Kidney tubule cell (primary cell): ENCODE measurements around the gene OR10J4.
"Not testable (repeated sequence)": the region's sequence is repeated elsewhere in the genome, so short reads cannot be mapped to it uniquely, and the experiment has no call there.

ENCODE experiments used
- DNase-seq: peaks from one replicate; pipeline ENCODE4 v3.0.0-alpha.2; 2018; ENCODE audit warnings: low spot score

Gene OR10J4

GRCh38 chr1:159431904-159432303, at the start of gene OR10J4:
TSS of gene OR10J4 (plus strand) at chr1:159432204.
- no peak for DNase-seq

GRCh38 chr1:159406821-159407220, 25.2 kb upstream of the OR10J4 start:
- DNase-seq = no peak

GRCh38 chr1:159408862-159409400, 23.1 kb upstream of the OR10J4 start:
- no peak for DNase-seq

DNA sequence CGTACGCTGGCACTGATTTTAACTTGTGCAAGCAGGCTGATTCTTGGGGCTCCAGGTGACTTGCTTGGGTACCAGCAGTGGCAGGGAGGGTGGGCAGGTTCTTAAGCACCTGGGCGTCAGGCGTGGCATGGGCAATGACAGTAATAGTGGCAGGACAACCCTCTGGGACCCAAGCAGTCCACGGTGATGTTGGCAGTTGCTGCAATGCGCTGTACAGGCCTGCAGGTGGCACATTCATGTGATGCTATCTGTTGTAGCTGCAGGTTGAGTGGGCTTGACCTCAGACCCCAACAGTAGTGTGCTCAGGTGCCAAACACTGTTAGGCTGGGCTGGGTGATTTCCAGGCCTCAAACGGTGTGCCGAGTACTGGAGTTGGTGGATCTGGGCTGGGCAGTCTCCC, 10.2 kb upstream of the OR10J4 start:
- no peak for DNase-seq

DNA sequence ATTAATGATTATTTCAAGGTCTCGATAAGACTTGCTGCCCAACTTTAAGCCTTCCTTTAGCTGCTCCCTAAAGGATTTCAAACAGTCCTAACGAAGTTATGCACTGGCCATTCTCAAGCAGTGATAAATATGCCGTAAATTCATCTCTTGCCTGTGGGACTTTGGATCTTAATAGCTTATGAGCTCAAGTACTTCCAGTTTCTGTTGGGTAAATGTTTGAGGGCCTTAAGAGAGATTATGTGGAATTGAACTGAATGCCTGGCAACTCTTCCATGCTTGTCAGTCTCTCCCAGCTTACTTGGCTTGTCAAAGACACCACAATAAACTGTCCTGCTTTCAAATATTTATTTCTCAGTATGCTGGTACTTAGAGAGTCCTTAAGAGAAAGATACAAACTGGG, 3.5 kb upstream of the OR10J4 start:
- no peak for DNase-seq

DNA sequence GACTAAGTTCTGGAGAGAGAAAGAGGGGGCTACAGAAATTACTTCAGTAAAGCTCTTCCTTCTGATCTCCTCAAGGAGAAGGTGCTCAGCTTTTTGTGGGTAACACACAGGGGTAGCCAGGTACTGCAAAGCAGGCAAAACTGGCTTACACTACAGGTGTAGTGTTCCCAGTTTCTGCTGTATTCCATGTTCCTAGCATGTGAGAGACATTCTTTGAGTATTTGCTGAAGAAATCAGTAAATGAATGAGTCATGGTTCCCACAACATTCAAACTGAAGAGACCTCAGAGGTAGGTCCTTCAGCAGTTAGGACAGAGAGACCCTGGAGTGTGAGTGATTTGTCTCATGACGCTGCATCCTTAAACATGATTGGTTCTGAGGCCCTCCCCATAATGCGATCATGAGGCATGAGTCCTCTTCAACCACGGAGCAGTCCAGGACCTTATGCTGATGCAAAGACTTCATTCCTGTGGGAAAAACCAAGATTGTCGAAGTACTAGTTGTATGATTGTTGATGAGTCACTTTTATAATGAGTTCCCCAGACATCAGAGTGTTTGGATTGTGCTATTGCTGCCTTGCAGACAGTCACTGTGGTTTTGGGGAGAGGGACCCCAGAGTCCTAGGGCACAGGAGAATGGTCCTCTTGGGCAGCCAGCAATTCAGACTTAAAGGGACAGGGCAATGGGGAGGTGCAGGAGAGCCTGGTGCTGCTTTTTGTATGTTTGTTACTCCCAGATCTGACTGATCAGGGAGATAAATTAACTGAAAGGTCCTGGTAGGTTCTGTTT, 2.7 kb upstream of the OR10J4 start:
- DNase-seq = peak; percentile 85

GRCh38 chr1:159430985-159431384, 1.0 kb upstream of the OR10J4 start:
- DNase-seq = no peak

GRCh38 chr1:159436469-159436868, 4.5 kb downstream of the OR10J4 start:
- DNase-seq = no peak

DNA sequence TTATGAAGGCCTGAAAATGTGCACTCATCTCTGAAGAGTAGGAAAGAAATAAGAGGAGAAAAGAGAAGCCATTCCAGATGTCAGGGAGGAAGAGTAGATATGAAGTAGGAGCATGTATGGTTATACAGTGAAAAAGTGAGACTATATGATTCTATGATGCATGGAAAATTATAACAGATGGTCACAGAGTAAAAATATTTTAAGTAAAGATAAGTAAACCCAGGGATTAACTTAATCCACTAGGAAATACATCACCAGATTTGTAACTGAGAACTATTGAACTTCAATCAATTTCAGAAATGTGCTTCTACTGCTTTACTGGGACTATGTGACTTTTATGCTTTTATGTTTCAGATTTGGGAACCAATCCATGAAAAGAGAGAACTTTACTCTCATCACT, 7.4 kb downstream of the OR10J4 start, which contains the start of gene OR10J1:
OR10J1 (plus strand) TSS at position 301 of the 400 bp plus-strand sequence; CDS start at position 371, 70 bp downstream.
- DNase-seq = no peak

DNA sequence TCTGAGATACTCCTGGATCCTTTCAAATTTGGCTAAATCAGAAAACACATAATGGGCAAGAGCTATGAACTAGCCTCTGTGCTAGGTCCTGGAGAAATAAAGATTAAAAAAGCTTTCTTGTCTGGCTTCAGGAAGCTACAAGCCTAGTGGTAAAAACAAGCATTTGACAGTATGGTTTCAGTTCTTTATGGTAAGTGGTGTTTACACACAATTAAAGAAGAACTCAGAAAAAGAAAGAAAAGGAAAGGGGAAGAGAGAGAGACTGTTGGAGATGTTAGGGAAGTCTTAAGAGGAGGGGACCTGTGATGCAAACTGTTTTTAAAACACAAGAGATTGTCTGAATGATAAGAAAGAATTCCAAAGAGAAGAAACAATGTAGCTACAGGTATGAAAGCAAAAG, 9.4 kb downstream of the OR10J4 start:
- no peak for DNase-seq

DNA sequence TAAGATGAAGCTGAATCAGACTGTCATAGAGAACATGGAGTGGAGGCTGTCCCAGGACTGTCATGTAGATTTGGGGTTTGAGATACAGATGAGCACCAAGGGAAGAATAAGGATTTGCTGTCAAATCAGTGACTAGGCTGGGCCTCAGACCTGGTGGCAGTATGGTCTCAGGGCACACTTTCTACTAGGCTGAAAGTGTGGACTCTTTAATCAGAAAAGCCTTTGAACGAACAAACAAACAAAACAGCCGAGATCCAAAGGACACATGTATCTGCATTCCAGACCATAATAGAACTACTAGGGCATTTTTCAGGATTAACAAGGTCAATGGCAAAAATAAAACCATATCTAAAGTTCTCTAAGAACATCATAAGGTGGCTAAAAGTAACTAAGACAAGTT, 10.4 kb downstream of the OR10J4 start:
- DNase-seq = no peak

- DNase-seq = no peak
These were observed 11.2 kb downstream of the OR10J4 start for GRCh38 chr1:159443066-159443750.

DNA sequence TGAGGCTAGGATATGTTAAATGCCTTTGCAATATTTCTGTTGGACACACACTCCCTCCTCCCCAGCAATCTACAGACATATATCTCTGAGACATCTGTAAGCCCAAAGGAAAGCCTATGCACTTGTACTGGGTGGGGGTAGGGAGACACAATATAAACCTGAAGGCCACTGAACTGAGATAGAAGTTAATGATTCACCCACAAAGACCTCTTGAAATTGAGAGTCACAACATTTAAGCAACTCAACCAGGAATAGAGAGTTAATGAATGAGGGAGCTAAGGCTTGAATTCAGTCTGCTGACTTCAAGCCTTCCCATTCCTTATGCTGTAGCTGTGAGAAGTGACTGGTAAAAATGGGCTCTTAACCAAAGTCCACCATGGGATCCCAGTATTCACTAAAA, 12.5 kb downstream of the OR10J4 start:
- peak; percentile 73 for DNase-seq

DNA sequence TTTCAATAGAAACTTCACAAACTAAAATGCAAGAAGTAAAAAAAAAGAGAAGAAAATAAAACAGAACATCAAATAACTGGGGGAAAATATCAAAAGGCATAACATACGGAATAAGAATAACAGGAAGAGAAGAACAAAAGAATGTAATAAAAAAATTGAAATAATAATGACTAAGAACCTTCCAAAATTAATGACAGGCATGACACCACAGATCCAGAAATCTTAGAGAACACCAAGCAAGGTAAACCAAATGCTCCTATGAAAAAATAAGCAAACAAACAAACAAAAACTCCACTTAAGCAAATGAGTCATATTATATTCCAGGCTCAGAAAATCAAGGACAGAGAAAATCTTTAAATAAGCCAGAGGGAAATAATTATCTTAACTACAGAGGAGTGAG, 16.2 kb downstream of the OR10J4 start:
- DNase-seq = no peak

DNA sequence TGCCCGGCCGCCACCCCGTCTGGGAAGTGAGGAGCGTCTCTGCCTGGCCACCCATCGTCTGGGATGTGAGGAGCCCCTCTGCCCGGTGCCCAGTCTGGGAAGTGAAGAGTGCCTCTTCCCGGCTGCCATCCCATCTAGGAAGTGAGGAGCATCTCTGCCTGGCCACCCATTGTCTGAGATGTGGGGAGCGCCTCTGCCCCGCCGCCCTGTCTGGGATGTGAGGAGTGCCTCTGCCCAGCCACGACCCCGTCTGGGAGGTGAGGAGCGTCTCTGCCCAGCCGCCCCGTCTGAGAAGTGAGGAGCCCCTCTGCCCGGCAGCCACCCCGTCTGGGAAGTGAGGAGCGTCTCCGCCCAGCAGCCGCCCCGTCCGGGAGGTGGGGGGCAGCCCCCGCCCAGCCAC, 17.6 kb downstream of the OR10J4 start:
- DNase-seq = not testable (repeated sequence)

DNA sequence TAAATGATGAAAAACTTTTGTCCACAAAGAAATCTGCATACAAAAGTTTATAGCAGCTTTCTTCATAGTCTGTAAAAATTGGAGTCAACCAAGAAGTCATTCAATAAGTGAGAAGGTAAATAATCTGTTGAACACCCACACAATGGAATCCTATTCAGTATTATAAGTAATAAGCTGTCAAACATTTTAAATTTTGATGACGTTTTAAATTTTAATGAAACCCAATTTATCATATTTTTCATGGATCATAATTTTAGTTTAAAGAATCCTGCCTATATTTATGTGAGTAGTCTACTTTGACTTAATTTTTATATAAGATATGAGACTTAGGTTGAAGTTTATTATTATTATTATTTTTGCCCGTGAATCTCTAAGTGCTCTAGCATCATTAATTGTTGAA, 27.5 kb downstream of the OR10J4 start:
- no peak for DNase-seq

DNA sequence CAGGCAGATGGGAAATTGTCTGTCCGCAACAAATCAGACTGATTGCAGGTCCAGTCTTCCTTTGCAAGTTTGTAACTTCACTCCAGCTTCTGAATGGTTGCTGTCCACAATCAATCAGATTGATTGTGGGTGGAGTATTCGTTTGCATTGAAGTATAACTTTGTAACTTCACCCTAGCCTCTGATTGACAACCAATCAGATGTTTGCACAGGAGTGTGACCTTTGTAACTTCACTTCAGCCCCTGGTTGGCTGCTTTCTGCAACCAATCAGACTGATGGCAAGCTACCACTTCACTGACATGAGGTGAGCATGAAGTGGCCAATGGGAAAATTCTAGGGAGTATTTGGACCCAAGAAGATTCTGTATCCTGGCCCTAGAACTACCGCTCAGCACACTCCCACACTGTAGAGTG, 33.2 kb downstream of the OR10J4 start:
- no peak for DNase-seq

- no peak for DNase-seq
These were observed 36.3 kb downstream of the OR10J4 start for GRCh38 chr1:159468321-159468720.

- DNase-seq = no peak
These were observed 38.0 kb downstream of the OR10J4 start for GRCh38 chr1:159469921-159470533.

DNA sequence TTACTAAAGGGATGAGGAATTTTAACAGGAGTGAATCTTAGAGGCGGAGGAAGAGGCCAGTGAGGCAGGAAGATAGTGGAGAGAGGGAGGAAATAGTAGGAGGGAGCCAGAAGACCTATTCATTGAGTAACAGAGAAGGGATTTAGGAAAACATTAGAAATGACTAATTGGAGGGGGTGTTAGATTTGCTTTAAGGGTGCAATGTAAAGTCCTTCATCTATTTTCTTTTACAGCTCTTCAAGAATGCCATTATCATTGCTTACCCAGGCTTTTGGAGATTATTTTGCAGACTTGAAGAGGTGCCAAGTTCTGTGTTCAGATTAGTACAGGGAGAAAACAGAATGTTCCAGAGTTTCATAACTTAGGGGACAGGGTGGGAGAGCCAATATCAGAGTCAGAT, 41.3 kb downstream of the OR10J4 start:
- DNase-seq = no peak

DNA sequence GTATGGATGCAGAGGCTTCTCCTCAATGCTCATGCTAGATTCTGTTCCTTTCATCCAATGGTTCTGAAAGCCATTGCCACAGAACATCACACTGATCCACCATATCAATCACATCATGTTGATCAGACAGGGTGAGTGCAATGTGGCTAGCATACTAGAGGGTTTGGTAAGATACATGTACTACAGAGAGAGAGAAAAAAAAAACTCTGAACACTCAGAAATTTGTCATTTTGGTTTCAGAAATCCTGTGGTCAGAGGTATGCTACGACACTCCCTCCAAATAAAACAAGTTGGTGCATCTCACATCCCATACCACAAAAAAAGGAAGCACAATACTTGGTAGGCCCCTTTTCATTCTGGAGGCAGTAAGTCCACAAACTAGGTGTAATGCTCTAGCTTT, 42.9 kb downstream of the OR10J4 start:
- DNase-seq = no peak
